ENCODE results near the gene NCKAP5L. TPM values are rescaled to one million over a fixed set of nuclear protein-coding genes. Genes with fewer than 3 reads are reported as not detected.

The NCKAP5L gene
- total and polyA plus RNA-seq, 9 of the 15 experiments (the other 6 are each of a cell fraction or from before 2014, with no cell fraction given): 0.01 to 14.4 (median 3.7) TPM

DNA sequence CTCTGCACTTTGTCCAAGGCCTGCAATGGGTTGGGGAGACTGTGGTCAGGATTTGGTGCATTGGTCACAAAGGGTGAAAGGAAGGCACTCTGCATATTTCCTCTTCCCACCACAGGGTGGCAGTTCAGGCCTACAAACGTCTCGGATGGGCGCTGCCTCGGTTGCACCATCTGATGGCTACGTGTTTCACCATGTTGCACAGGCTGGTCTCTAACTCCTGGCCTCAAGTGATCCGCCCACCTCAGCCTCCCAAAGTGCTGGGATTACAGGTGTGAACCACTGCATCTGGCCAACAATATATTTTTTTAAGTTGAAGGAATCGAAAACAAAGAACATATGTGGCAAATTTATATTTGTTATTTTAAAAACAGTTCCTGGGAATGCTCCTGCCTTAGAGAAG lies 51.8 kb downstream of the NCKAP5L start (continued):
- TF ChIP-seq, protein P1, sequence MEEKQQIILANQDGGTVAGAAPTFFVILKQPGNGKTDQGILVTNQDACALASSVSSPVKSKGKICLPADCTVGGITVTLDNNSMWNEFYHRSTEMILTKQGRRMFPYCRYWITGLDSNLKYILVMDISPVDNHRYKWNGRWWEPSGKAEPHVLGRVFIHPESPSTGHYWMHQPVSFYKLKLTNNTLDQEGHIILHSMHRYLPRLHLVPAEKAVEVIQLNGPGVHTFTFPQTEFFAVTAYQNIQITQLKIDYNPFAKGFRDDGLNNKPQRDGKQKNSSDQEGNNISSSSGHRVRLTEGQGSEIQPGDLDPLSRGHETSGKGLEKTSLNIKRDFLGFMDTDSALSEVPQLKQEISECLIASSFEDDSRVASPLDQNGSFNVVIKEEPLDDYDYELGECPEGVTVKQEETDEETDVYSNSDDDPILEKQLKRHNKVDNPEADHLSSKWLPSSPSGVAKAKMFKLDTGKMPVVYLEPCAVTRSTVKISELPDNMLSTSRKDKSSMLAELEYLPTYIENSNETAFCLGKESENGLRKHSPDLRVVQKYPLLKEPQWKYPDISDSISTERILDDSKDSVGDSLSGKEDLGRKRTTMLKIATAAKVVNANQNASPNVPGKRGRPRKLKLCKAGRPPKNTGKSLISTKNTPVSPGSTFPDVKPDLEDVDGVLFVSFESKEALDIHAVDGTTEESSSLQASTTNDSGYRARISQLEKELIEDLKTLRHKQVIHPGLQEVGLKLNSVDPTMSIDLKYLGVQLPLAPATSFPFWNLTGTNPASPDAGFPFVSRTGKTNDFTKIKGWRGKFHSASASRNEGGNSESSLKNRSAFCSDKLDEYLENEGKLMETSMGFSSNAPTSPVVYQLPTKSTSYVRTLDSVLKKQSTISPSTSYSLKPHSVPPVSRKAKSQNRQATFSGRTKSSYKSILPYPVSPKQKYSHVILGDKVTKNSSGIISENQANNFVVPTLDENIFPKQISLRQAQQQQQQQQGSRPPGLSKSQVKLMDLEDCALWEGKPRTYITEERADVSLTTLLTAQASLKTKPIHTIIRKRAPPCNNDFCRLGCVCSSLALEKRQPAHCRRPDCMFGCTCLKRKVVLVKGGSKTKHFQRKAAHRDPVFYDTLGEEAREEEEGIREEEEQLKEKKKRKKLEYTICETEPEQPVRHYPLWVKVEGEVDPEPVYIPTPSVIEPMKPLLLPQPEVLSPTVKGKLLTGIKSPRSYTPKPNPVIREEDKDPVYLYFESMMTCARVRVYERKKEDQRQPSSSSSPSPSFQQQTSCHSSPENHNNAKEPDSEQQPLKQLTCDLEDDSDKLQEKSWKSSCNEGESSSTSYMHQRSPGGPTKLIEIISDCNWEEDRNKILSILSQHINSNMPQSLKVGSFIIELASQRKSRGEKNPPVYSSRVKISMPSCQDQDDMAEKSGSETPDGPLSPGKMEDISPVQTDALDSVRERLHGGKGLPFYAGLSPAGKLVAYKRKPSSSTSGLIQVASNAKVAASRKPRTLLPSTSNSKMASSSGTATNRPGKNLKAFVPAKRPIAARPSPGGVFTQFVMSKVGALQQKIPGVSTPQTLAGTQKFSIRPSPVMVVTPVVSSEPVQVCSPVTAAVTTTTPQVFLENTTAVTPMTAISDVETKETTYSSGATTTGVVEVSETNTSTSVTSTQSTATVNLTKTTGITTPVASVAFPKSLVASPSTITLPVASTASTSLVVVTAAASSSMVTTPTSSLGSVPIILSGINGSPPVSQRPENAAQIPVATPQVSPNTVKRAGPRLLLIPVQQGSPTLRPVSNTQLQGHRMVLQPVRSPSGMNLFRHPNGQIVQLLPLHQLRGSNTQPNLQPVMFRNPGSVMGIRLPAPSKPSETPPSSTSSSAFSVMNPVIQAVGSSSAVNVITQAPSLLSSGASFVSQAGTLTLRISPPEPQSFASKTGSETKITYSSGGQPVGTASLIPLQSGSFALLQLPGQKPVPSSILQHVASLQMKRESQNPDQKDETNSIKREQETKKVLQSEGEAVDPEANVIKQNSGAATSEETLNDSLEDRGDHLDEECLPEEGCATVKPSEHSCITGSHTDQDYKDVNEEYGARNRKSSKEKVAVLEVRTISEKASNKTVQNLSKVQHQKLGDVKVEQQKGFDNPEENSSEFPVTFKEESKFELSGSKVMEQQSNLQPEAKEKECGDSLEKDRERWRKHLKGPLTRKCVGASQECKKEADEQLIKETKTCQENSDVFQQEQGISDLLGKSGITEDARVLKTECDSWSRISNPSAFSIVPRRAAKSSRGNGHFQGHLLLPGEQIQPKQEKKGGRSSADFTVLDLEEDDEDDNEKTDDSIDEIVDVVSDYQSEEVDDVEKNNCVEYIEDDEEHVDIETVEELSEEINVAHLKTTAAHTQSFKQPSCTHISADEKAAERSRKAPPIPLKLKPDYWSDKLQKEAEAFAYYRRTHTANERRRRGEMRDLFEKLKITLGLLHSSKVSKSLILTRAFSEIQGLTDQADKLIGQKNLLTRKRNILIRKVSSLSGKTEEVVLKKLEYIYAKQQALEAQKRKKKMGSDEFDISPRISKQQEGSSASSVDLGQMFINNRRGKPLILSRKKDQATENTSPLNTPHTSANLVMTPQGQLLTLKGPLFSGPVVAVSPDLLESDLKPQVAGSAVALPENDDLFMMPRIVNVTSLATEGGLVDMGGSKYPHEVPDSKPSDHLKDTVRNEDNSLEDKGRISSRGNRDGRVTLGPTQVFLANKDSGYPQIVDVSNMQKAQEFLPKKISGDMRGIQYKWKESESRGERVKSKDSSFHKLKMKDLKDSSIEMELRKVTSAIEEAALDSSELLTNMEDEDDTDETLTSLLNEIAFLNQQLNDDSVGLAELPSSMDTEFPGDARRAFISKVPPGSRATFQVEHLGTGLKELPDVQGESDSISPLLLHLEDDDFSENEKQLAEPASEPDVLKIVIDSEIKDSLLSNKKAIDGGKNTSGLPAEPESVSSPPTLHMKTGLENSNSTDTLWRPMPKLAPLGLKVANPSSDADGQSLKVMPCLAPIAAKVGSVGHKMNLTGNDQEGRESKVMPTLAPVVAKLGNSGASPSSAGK (IDR thresholded peaks at IDR 0.05): peak; percentile 59; the same call in 1 of the 2 replicates
- TF ChIP-seq U2AF1 (optimal IDR thresholded peaks at IDR 0.05; ENCODE audit: low read depth, low read length) (no peak), MTA2 (IDR thresholded peaks at IDR 0.05; ENCODE audit: low read depth) (no peak), NFXL1 (CRISPR knock-in tag; IDR thresholded peaks at IDR 0.05) (no peak), ZC3H11A (IDR thresholded peaks at IDR 0.05; ENCODE audit: low read depth, low read length) (no peak), KHSRP (IDR thresholded peaks at IDR 0.05) (no peak), BRD4 (IDR thresholded peaks at IDR 0.05) (no peak), POU5F1 (IDR thresholded peaks at IDR 0.05; ENCODE audit: borderline replicate concordance, low read depth, low read length, partially characterized antibody) (no peak), ZNF212 (CRISPR knock-in tag; IDR thresholded peaks at IDR 0.05) (no peak)
- TF ChIP-seq, protein P2, sequence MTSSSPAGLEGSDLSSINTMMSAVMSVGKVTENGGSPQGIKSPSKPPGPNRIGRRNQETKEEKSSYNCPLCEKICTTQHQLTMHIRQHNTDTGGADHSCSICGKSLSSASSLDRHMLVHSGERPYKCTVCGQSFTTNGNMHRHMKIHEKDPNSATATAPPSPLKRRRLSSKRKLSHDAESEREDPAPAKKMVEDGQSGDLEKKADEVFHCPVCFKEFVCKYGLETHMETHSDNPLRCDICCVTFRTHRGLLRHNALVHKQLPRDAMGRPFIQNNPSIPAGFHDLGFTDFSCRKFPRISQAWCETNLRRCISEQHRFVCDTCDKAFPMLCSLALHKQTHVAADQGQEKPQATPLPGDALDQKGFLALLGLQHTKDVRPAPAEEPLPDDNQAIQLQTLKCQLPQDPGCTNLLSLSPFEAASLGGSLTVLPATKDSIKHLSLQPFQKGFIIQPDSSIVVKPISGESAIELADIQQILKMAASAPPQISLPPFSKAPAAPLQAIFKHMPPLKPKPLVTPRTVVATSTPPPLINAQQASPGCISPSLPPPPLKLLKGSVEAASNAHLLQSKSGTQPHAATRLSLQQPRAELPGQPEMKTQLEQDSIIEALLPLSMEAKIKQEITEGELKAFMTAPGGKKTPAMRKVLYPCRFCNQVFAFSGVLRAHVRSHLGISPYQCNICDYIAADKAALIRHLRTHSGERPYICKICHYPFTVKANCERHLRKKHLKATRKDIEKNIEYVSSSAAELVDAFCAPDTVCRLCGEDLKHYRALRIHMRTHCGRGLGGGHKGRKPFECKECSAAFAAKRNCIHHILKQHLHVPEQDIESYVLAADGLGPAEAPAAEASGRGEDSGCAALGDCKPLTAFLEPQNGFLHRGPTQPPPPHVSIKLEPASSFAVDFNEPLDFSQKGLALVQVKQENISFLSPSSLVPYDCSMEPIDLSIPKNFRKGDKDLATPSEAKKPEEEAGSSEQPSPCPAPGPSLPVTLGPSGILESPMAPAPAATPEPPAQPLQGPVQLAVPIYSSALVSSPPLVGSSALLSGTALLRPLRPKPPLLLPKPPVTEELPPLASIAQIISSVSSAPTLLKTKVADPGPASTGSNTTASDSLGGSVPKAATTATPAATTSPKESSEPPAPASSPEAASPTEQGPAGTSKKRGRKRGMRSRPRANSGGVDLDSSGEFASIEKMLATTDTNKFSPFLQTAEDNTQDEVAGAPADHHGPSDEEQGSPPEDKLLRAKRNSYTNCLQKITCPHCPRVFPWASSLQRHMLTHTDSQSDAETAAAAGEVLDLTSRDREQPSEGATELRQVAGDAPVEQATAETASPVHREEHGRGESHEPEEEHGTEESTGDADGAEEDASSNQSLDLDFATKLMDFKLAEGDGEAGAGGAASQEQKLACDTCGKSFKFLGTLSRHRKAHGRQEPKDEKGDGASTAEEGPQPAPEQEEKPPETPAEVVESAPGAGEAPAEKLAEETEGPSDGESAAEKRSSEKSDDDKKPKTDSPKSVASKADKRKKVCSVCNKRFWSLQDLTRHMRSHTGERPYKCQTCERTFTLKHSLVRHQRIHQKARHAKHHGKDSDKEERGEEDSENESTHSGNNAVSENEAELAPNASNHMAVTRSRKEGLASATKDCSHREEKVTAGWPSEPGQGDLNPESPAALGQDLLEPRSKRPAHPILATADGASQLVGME (CRISPR knock-in tag; IDR thresholded peaks at IDR 0.05): no peak

All from K562 (cell line).